DND-41 (cell line): Measurements from ENCODE around the gene THRSP.

Experiments used
- CTCF ChIP-seq: IDR thresholded peaks from 2 replicates; pipeline ENCODE4 v1.5.1; 2012; ENCODE audit warnings: borderline replicate concordance, low read length, moderate library complexity, mild to moderate bottlenecking; ENCODE audit not compliant: poor library complexity, severe bottlenecking; ENCODE audit errors: extremely low read depth
- EZH2 ChIP-seq: IDR thresholded peaks from 3 replicates; pipeline ENCODE4 v1.6.1; 2012; ENCODE audit warnings: borderline replicate concordance, low read depth, mild to moderate bottlenecking, moderate library complexity, low read length, inconsistent platforms; ENCODE audit not compliant: severe bottlenecking

- no peak for TF ChIP-seq CTCF
- no peak for TF ChIP-seq EZH2
Measured at GRCh38 chr11:78048561-78048960, 15.1 kb upstream of the THRSP start.
